Progenitor cell of endocrine pancreas (in vitro differentiated cells): ENCODE data around the gene ADSS1. TPM values are rescaled to one million over a fixed set of nuclear protein-coding genes. Genes with fewer than 3 reads are reported as not detected.

Source experiments
- DNase-seq: peaks from one replicate; pipeline ENCODE4 v3.0.0; 2021; ENCODE audit warnings: low spot score; ENCODE audit not compliant: unreplicated experiment
- H3K27ac Mint-ChIP-seq: 2 replicates; pipeline ENCODE4 v1.8.0; 2021; ENCODE audit warnings: mild to moderate bottlenecking, moderate library complexity, mixed read lengths
- H3K27me3 Mint-ChIP-seq: 2 replicates; pipeline ENCODE4 v1.8.0; 2021; ENCODE audit warnings: mixed read lengths
- H3K36me3 Mint-ChIP-seq: 2 replicates; pipeline ENCODE4 v1.8.0; 2022; ENCODE audit warnings: mixed read lengths; ENCODE audit not compliant: insufficient read depth
- H3K4me1 Mint-ChIP-seq: 2 replicates; pipeline ENCODE4 v1.8.0; 2021; ENCODE audit warnings: low read depth, mixed read lengths
- H3K4me3 Mint-ChIP-seq: 2 replicates; pipeline ENCODE4 v1.8.0; 2021; ENCODE audit warnings: low read depth, mild to moderate bottlenecking, moderate library complexity, mixed read lengths
- H3K9me3 Mint-ChIP-seq: 2 replicates; pipeline ENCODE4 v1.8.0; 2021; ENCODE audit warnings: low read depth, mixed read lengths
- total RNA-seq: library from RNA; stranded (reverse); gene quantifications from 2 replicates; pipeline ENCODE4 v1.2.1, GENCODE V29; 2021
- TF ChIP-seq, protein P1 (sequence below): fragments of 200-600 bp; sonication (generic); IDR thresholded peaks from one replicate; pipeline ENCODE4 v1.5.0; 2021; ENCODE audit warnings: antibody characterized with exemption, mild to moderate bottlenecking; ENCODE audit not compliant: unreplicated experiment

ADSS1 gene
- total RNA-seq, 1 donor from 2014 or later: 8.9 TPM

- H3K4me1 Mint-ChIP-seq: peaks cover 21% of the 10 kb centered on the region
- TF ChIP-seq, protein P1, sequence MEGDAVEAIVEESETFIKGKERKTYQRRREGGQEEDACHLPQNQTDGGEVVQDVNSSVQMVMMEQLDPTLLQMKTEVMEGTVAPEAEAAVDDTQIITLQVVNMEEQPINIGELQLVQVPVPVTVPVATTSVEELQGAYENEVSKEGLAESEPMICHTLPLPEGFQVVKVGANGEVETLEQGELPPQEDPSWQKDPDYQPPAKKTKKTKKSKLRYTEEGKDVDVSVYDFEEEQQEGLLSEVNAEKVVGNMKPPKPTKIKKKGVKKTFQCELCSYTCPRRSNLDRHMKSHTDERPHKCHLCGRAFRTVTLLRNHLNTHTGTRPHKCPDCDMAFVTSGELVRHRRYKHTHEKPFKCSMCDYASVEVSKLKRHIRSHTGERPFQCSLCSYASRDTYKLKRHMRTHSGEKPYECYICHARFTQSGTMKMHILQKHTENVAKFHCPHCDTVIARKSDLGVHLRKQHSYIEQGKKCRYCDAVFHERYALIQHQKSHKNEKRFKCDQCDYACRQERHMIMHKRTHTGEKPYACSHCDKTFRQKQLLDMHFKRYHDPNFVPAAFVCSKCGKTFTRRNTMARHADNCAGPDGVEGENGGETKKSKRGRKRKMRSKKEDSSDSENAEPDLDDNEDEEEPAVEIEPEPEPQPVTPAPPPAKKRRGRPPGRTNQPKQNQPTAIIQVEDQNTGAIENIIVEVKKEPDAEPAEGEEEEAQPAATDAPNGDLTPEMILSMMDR: no peak
- H3K27me3 Mint-ChIP-seq: no peaks in the 10 kb centered on the region
- H3K9me3 Mint-ChIP-seq: peaks cover 16% of the 10 kb centered on the region
- H3K27ac Mint-ChIP-seq: peak overlapping the region; percentile 62
- no peak for DNase-seq
- peaks cover 34% of the 10 kb centered on the region for H3K36me3 Mint-ChIP-seq
- H3K4me3 Mint-ChIP-seq: no peak overlapping the region
Measured at GRCh38 chr14:104769324-104770071, 45.5 kb downstream of the ADSS1 start.

DNA sequence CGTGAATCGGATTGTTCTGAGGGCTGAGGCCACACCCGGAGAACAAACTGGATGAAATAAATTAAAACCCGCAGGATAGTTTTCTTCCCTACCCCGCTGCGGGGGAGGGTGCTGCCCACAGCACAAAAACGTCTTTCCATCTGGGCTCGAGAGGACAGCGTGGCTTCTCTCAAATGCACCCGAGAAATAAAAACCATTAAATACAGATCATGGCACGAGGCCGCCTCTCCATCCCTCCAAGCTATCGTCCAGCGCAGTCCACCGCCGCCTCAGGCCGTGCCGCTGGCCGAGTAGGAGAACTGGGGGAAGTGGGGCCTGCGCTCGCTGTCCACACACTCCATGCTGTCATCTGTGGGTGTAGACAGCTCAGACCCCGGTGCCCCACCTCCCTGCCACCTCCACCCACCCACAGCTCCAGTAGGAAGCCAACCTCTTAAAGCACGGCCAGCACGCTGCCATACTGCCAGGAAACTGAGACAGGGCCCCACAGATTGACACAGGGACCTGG, 46.1 kb downstream of the ADSS1 start:
- peaks cover 34% of the 10 kb centered on the region for H3K36me3 Mint-ChIP-seq

DNA sequence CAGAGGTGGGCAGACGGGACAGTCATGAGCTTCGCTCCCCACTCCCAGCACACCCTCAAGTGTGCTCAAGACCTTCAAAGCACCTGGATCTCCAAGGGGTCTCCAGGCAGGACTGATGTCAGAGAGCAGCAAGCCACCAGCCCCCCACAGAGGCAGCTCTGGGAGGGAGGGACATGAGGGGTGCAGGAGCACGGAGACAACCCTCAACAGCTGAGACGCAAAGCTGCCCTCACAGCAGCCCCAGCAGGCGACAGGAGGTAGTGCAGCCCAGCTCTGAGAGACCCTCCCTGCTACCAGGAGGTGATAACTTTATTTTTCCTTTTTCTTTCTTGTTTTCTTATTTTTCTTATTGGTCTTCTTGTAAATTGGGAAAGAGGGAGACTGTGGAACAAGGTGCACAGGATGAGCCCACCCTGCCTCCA, 46.8 kb downstream of the ADSS1 start:
- Mint-ChIP-seq H3K4me1 (peaks cover 21% of the 10 kb centered on the region), H3K27me3 (no peaks in the 10 kb centered on the region), H3K27ac (no peak overlapping the region), H3K36me3 (peaks cover 27% of the 10 kb centered on the region), H3K9me3 (peaks cover 9% of the 10 kb centered on the region), H3K4me3 (no peak overlapping the region)
- DNase-seq: no peak
- TF ChIP-seq, protein P1: peak; percentile 44

More for the DNA sequence above, 46.1 kb downstream of the ADSS1 start:
- Mint-ChIP-seq H3K9me3 (peaks cover 16% of the 10 kb centered on the region), H3K4me1 (peaks cover 21% of the 10 kb centered on the region), H3K27me3 (no peaks in the 10 kb centered on the region), H3K4me3 (no peak overlapping the region), H3K27ac (peak overlapping the region; percentile 62)
- TF ChIP-seq, protein P1: no peak
- no peak for DNase-seq

DNA sequence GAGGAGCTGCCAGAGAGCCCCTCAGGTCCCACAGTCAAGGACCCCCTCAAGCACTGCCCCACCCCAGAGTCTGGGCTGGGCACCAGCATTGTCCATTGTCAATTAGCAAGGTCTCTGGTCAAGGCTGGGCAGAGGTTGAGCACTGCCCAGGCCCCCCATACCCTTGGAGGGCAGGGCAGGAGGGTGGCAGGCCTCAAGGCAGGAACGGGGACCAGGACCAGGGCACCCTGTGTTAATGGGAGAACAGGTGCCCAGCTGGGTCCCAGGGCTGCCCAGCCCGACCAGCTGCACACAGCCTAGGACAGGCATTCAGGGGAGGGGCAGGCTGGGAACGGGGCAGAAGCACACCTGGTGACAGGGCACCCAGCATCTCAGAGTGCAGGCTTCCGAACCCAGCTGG, 47.3 kb downstream of the ADSS1 start:
- H3K4me3 Mint-ChIP-seq: no peak overlapping the region
- H3K27ac Mint-ChIP-seq: no peak overlapping the region
- H3K36me3 Mint-ChIP-seq: peaks cover 24% of the 10 kb centered on the region
- DNase-seq: no peak
- peaks cover 5% of the 10 kb centered on the region for H3K9me3 Mint-ChIP-seq
- H3K27me3 Mint-ChIP-seq: no peaks in the 10 kb centered on the region
- peaks cover 21% of the 10 kb centered on the region for H3K4me1 Mint-ChIP-seq
- TF ChIP-seq, protein P1: no peak

GRCh38 chr14:104771918-104772706, 48.1 kb downstream of the ADSS1 start:
- H3K4me1 Mint-ChIP-seq: peaks cover 19% of the 10 kb centered on the region
- TF ChIP-seq, protein P1: no peak
- peaks cover 22% of the 10 kb centered on the region for H3K36me3 Mint-ChIP-seq
- peak overlapping the region; percentile 24 for H3K27ac Mint-ChIP-seq
- H3K27me3 Mint-ChIP-seq: no peaks in the 10 kb centered on the region
- no peak for DNase-seq
- H3K9me3 Mint-ChIP-seq: peaks cover 2% of the 10 kb centered on the region
- H3K4me3 Mint-ChIP-seq: no peak overlapping the region
